NCI-H1436 (cell line): ENCODE results near the gene SPSB1.
"Not testable (repeated sequence)": the region's sequence is repeated elsewhere in the genome, so short reads cannot be mapped to it uniquely, and the experiment has no call there.

Experiments used
- DNase-seq: peaks from one replicate; lab custom pipeline; 2025; lab: John Stamatoyannopoulos, UW

Gene SPSB1

DNA sequence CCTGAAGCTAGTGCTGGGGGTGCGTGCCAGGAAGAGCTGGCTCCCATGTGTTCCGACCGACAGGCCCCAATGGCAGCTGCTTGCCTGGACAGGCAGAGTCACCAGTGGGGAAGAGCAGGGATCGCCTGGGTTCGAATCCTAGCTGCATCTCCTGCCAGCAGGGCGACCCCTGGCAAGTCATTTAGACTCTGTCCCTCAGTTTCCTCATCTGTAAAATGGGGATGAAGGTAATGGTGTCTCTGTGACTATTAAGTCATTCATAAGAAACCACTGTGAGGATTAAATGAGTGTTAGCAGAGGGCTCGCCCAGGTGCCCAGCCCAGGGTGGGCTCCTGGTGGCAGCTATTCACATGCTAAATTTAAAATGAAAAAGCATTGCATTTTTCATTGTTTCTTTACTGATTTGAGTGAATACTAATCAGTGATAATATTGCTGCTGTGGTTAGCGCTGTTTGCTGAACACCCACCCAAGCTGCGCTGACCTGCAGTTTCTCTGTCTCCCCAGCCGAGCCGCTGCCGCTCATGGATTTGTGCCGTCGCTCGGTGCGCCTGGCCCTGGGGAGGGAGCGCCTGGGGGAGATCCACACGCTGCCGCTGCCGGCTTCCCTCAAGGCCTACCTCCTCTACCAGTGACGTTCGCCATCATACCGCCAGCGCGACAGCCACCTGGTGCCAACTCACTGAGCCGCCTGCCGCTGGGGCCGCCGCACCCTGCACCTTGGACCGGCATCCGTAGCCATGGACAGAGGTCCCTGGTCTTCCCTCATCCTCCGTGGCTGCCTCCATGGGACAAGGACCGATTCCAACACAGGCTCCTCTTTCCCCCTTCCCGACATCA is 74.5 kb downstream of the SPSB1 start:
- no peak for DNase-seq

- no peak for DNase-seq
These were observed 75.1 kb downstream of the SPSB1 start for GRCh38 chr1:9367806-9368205.

- no peak for DNase-seq
These were observed 75.7 kb downstream of the SPSB1 start for GRCh38 chr1:9368356-9368755.

DNA sequence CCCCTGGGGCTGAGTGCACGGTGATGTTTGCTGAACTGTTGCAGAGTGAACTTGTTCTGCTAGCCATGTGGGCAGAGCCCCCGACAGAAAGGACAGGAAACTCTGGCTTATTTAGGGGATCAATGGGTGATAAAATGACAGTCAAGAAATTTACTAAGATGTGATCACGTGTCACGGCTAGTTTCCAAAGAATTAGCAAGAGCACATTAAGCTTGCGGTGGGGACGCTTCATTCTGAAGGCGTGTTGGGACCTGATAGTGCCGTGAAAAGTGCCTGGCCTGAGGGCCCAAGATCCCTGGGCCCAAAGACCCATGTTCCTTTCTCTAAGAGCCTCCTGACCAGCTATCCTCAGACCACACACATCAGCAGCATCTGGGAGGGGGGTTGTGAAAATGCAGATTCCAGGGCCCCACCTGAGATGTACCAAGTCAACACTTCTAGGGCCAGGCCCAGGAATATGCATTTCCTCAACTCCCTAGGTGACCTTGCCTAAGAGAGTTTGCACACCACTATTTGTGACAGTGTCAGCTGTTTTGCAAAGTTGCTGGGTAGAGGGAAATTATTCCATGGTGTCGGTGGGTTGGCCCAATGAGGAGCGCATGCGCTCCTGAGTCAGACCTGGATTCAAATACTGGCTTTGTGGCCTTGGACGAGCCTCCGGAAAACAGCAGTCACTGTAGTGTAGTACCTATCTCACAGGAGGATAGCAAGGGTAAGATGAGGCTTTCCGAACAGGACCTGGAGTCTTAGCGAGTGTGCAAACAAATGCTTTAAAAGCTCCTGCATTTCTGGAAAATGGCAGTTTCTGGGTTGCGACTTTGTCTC is 77.5 kb downstream of the SPSB1 start:
- DNase-seq, result no peak

- DNase-seq, result no peak
These were observed 78.8 kb downstream of the SPSB1 start for GRCh38 chr1:9371391-9371935.

DNA sequence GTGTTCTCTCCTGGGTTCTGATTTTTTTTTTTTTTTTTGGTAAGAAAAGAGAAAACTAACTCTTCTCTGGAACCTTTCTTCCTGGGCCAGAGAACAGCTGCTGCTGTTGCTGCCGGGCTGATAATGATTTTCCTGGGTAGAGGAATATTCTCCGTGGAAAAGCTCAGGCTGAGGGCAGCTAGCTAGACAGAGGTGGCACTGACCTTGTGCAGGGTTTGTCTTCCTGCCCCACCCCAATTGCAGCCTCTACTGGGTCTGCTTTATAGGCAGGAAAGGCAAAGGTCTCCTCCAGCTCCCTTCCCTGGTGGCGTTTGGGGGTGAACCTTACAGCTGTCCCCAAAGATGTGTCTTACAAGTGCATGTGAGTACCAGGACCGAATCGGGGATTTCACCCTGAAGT is 79.3 kb downstream of the SPSB1 start:
- no peak for DNase-seq

GRCh38 chr1:9373619-9374018 is 80.9 kb downstream of the SPSB1 start:
- DNase-seq, result no peak

DNA sequence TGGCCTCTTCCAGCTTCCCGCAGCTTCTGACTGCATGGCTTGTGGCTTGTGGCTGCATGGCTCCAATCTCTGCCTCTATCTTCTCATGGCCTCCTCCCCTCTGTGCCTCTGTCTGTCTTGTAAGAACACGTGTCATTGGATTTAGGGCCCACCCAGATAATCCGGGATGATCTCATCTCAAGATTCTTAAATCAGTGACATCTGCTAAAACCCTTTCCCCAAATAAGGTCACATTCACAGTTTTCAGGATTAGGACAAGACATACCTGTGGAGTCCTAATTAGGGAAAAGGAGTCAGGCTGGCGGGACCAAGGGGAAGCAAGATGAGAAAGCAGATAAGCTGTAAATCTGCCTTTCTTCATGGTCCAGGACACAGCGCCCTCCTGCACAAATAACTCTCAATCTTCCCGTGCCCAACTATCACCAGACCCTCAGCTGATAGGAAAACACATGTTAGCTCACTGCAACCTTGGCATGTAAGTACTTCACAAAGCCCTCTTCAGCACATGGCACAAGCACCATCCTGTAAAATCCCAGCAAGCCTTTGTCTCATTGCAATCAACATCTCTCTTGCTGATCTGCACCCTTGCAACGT is 82.2 kb downstream of the SPSB1 start:
- no peak for DNase-seq

GRCh38 chr1:9375912-9376311 is 83.2 kb downstream of the SPSB1 start:
- no peak for DNase-seq

DNA sequence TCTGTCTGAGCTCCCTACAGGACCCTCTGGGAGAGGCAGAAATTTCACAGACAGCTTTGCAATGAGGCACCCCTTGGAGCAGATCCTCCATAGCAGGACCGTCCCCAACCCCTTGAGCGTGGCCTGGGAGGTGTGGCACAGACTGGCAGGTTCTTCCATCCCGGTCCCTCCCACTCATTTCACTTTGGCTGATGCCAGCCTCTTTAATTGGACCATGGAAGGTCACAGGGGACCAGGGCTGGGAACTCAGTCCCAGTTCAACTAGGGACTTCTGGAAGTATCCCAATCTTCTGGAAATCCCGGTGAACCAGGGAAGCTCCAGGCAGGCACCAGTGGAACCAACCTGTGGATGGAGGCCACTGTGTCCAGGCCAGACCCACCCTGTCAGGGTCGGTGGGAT is 83.7 kb downstream of the SPSB1 start:
- DNase-seq, result no peak

- DNase-seq, result no peak
These were observed 84.2 kb downstream of the SPSB1 start for GRCh38 chr1:9376886-9377333.

GRCh38 chr1:9378801-9379200 is 86.1 kb downstream of the SPSB1 start:
- DNase-seq, result no peak

GRCh38 chr1:9380711-9381110 is 88.0 kb downstream of the SPSB1 start:
- DNase-seq, result no peak

- DNase-seq, result no peak
These were observed 90.2 kb downstream of the SPSB1 start for GRCh38 chr1:9382643-9383491.

DNA sequence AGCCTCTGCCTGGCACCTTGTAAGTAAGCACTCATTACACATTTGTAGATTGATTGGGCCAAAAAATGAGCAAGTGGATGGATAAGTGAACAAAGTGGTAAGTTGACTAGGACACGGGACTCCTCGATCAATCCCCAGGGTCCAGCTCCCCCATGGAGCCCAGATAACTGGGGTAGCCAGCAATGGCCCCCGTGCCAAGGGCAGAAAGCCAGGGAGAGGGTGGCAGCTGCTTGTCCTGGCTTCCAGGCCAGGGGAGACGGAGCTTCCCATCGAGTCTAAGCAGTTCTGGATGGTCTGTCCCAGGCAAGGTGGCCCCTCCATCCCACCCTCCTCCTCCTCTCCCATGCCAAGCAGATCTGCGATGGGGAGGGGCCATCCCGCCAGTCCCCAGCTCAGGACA is 91.4 kb downstream of the SPSB1 start:
- DNase-seq, result no peak

DNA sequence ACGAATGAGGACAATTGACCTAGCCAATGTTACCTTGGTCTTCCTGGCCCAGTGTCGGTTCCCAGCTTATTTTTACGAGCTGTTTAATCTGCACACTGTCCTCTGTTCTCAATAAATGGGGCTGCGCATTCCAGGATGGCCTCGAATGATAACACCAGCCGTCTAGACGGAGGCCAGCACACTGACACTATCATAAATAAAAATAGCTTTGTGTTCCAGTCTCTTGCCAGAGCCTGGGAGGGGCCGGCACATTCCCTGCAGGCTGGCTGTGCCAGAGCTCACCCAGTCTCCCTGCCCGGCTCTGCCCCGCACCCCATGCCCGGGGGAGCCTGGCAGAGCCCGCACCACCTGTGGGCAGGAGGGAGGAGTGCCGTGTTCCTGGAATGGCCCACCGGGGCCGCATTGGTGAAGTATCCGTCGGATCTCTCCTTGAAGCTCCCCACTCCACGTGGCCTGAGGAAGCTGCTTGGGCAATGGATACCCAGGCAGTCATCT is 92.1 kb downstream of the SPSB1 start:
- no peak for DNase-seq

GRCh38 chr1:9385392-9385791 is 92.7 kb downstream of the SPSB1 start:
- DNase-seq, result not testable (repeated sequence)

DNA sequence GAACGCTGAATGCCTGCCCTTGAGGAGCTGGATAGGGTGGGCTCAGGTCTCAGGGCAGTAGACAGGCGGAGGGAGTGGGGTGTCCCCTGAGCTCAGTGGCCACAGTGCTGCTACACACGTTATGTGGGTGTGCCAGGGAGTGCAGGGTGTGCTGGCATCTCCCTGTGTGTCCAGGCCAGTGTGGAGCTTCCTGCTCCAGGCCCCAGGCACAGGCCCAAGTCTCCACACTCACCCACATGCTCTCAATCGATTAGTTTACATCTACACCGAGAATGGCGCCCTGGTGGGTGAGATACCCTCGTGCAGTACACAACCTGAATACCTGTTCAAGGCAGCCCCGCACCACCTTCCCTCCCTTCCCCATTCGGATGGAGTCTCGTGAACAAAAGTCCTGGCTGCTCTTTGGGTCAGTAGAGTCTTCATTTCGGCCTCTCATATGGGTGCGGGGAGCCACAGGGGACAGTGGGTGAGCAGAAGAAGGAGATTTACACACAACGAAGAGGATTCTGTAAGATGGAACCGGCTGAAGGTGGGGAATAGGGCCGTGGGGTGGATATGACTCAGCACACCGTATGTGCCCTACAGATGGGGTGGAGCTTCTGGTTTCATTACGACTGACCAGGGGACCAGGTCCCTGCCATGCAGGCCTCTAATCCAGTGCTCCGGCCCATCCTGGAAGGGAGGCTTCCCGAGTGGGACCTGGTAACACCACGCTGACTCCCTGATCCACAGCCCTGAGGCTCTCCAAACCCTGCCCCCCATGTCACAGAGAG is 93.3 kb downstream of the SPSB1 start:
- DNase-seq, result no peak

DNA sequence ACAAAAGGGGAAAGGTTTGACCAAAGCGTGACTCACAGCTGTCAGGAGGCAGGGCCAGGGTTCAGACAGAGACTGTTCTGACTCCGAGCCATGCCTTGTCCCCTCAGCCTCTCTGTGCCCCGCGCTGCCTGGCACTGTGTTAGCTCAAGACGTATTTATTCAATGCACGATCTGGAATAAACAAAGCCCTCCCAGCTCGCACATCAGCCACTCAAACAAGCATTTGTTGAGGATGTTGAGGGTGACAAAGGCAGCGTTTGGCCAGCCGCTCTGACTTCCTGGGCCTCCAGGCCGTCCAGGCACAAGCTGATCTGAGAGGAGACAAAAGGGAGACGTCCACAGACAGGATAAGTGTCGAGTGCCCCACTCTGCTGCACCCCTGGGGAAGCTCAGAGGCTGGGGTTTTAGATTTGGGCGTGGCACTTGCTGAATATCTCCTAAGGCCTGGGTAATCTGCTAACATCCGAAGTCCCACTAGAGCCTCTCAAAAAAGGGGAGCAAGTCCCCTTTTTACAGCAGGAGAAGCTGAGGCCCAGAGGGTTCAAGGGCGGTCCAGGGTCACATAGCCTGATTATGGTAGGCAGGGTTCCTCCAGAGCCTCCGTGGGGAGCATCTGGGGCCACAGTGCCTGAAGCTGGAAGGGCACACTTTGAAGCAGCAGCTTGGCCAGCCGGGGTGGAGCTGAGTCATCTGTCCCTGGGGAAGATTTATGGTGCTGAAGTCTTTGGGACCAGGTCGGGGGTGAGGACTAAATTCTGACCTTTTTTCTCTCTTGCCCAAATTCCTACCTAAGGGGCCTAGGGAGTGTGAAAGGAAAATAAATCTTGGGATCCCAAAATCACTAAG is 95.9 kb downstream of the SPSB1 start:
- no peak for DNase-seq

DNA sequence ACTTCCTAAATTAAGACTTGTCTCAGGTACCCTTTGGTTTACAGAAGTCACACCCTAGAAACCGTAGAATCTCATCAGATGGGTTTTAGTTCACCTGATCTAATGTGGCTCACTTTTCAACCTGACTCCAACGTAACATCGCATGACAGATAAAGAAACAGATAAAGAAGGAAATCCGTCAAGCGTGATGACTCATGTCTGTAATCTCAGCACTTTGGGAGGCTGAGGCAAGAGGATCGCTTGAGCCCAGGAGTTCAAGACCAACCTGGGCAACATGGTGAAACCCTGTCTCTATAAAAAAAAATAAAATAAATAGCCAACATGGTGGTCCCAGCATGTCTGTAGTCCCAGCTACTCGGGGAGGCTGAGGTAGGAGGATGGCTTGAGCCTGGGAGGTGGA is 97.3 kb downstream of the SPSB1 start:
- no peak for DNase-seq
